ENCODE results near the gene HOXA4. TPM values are rescaled to one million over a fixed set of nuclear protein-coding genes. Genes with fewer than 3 reads are reported as not detected.

Gene HOXA4
- total RNA-seq, 2 experiments from 2014 or later, result not detected

GRCh38 chr7:27141137-27141922 lies 10.8 kb upstream of the HOXA4 start:
- ChIA-PET CTCF (no interaction called here), POLR2A (no interaction called here)
- no peak for DNase-seq
- H3K27me3 Mint-ChIP-seq (ENCODE audit: low read depth), result peaks cover 25% of the 10 kb centered on the region
- H3K9me3 Mint-ChIP-seq (ENCODE audit: insufficient read depth), result no peaks in the 10 kb centered on the region
- peaks cover 2% of the 10 kb centered on the region for H3K4me1 Mint-ChIP-seq (ENCODE audit: low read depth)
- ATAC-seq, result no peak
- H3K36me3 Mint-ChIP-seq (ENCODE audit: low read depth), result no peaks in the 10 kb centered on the region
- H3K4me3 Mint-ChIP-seq, result no peak overlapping the region
- H3K27ac Mint-ChIP-seq, result no peak overlapping the region

GRCh38 chr7:27140126-27140857 lies 9.7 kb upstream of the HOXA4 start:
- POLR2A ChIA-PET, result no interaction called here
- H3K27me3 Mint-ChIP-seq (ENCODE audit: low read depth), result peaks cover 30% of the 10 kb centered on the region
- H3K9me3 Mint-ChIP-seq (ENCODE audit: insufficient read depth), result no peaks in the 10 kb centered on the region
- no peaks in the 10 kb centered on the region for H3K36me3 Mint-ChIP-seq (ENCODE audit: low read depth)
- CTCF ChIA-PET, result no interaction called here
- H3K4me1 Mint-ChIP-seq (ENCODE audit: low read depth), result peaks cover 4% of the 10 kb centered on the region
- ATAC-seq (no peak), DNase-seq (no peak)
- H3K4me3 Mint-ChIP-seq, result no peak overlapping the region
- H3K27ac Mint-ChIP-seq, result no peak overlapping the region

GRCh38 chr7:27139334-27140125 lies 9.0 kb upstream of the HOXA4 start:
- DNase-seq (no peak), ATAC-seq (no peak)
- Mint-ChIP-seq H3K27me3 (ENCODE audit: low read depth) (peaks cover 34% of the 10 kb centered on the region), H3K4me1 (ENCODE audit: low read depth) (peaks cover 12% of the 10 kb centered on the region), H3K4me3 (no peak overlapping the region), H3K9me3 (ENCODE audit: insufficient read depth) (no peaks in the 10 kb centered on the region), H3K36me3 (ENCODE audit: low read depth) (no peaks in the 10 kb centered on the region), H3K27ac (no peak overlapping the region)
- ChIA-PET CTCF (no interaction called here), POLR2A (no interaction called here)

GRCh38 chr7:27138985-27139333 lies 8.4 kb upstream of the HOXA4 start:
- POLR2A ChIA-PET, result no interaction called here
- Mint-ChIP-seq H3K4me1 (ENCODE audit: low read depth) (peaks cover 17% of the 10 kb centered on the region), H3K27ac (no peak overlapping the region), H3K27me3 (ENCODE audit: low read depth) (peaks cover 38% of the 10 kb centered on the region), H3K9me3 (ENCODE audit: insufficient read depth) (no peaks in the 10 kb centered on the region), H3K36me3 (ENCODE audit: low read depth) (no peaks in the 10 kb centered on the region), H3K4me3 (no peak overlapping the region)
- CTCF ChIA-PET, result no interaction called here
- ATAC-seq (no peak), DNase-seq (no peak)

- Mint-ChIP-seq H3K9me3 (ENCODE audit: insufficient read depth) (no peaks in the 10 kb centered on the region), H3K27ac (no peak overlapping the region), H3K4me1 (ENCODE audit: low read depth) (peaks cover 20% of the 10 kb centered on the region), H3K27me3 (ENCODE audit: low read depth) (peaks cover 41% of the 10 kb centered on the region), H3K36me3 (ENCODE audit: low read depth) (no peaks in the 10 kb centered on the region), H3K4me3 (no peak overlapping the region)
- ChIA-PET POLR2A (no interaction called here), CTCF (no interaction called here)
- ATAC-seq (no peak), DNase-seq (no peak)
Measured at GRCh38 chr7:27138472-27138871, 7.9 kb upstream of the HOXA4 start.

GRCh38 chr7:27137640-27138315 lies 7.2 kb upstream of the HOXA4 start:
- Mint-ChIP-seq H3K27ac (no peak overlapping the region), H3K27me3 (ENCODE audit: low read depth) (peaks cover 46% of the 10 kb centered on the region), H3K4me3 (no peak overlapping the region), H3K4me1 (ENCODE audit: low read depth) (peaks cover 20% of the 10 kb centered on the region), H3K36me3 (ENCODE audit: low read depth) (no peaks in the 10 kb centered on the region), H3K9me3 (ENCODE audit: insufficient read depth) (no peaks in the 10 kb centered on the region)
- no peak for ATAC-seq
- DNase-seq, result no peak
- ChIA-PET CTCF (no interaction called here), POLR2A (no interaction called here)

- no peak for ATAC-seq
- Mint-ChIP-seq H3K36me3 (ENCODE audit: low read depth) (no peaks in the 10 kb centered on the region), H3K27ac (no peak overlapping the region), H3K9me3 (ENCODE audit: insufficient read depth) (no peaks in the 10 kb centered on the region), H3K27me3 (ENCODE audit: low read depth) (peaks cover 47% of the 10 kb centered on the region), H3K4me3 (no peak overlapping the region), H3K4me1 (ENCODE audit: low read depth) (peaks cover 20% of the 10 kb centered on the region)
- DNase-seq, result no peak
- ChIA-PET CTCF (interaction anchor here (1.4 kb wide), 1 partner anchor 16 kb away, joined by 5 read pairs; no protein-coding TSS in a partner anchor), POLR2A (no interaction called here)
Measured at GRCh38 chr7:27134392-27134791, 3.8 kb upstream of the HOXA4 start.

- POLR2A ChIA-PET, result no interaction called here
- CTCF ChIA-PET, result interaction anchor here (1.4 kb wide), 1 partner anchor 16 kb away, joined by 5 read pairs; no protein-coding TSS in a partner anchor
- Mint-ChIP-seq H3K27ac (no peak overlapping the region), H3K4me3 (no peak overlapping the region), H3K27me3 (ENCODE audit: low read depth) (peaks cover 48% of the 10 kb centered on the region), H3K36me3 (ENCODE audit: low read depth) (no peaks in the 10 kb centered on the region), H3K9me3 (ENCODE audit: insufficient read depth) (no peaks in the 10 kb centered on the region), H3K4me1 (ENCODE audit: low read depth) (peaks cover 20% of the 10 kb centered on the region)
- no peak for DNase-seq
- no peak for ATAC-seq
Measured at GRCh38 chr7:27133409-27134231, 3.1 kb upstream of the HOXA4 start.

GRCh38 chr7:27132978-27133377 lies 2.4 kb upstream of the HOXA4 start:
- no peaks in the 10 kb centered on the region for H3K36me3 Mint-ChIP-seq (ENCODE audit: low read depth)
- CTCF ChIA-PET, result no interaction called here
- peaks cover 48% of the 10 kb centered on the region for H3K27me3 Mint-ChIP-seq (ENCODE audit: low read depth)

GRCh38 chr7:27132214-27132613 lies 1.7 kb upstream of the HOXA4 start:
- peaks cover 19% of the 10 kb centered on the region for H3K4me1 Mint-ChIP-seq (ENCODE audit: low read depth)
- H3K36me3 Mint-ChIP-seq (ENCODE audit: low read depth), result no peaks in the 10 kb centered on the region
- DNase-seq (no peak), ATAC-seq (no peak)
- H3K4me3 Mint-ChIP-seq, result no peak overlapping the region
- H3K27ac Mint-ChIP-seq, result no peak overlapping the region
- ChIA-PET CTCF (interaction anchor here (2.1 kb wide), 1 partner anchor 19 kb away, joined by 6 read pairs; no protein-coding TSS in a partner anchor), POLR2A (no interaction called here)
- peaks cover 50% of the 10 kb centered on the region for H3K27me3 Mint-ChIP-seq (ENCODE audit: low read depth)
- H3K9me3 Mint-ChIP-seq (ENCODE audit: insufficient read depth), result no peaks in the 10 kb centered on the region

More at GRCh38 chr7:27132978-27133377, 2.4 kb upstream of the HOXA4 start:
- Mint-ChIP-seq H3K9me3 (ENCODE audit: insufficient read depth) (no peaks in the 10 kb centered on the region), H3K27ac (no peak overlapping the region), H3K4me3 (no peak overlapping the region), H3K4me1 (ENCODE audit: low read depth) (peaks cover 20% of the 10 kb centered on the region)
- DNase-seq (no peak), ATAC-seq (no peak)
- POLR2A ChIA-PET, result no interaction called here

GRCh38 chr7:27131390-27131819 lies 848 bp upstream of the HOXA4 start:
- no peak overlapping the region for H3K27ac Mint-ChIP-seq
- H3K9me3 Mint-ChIP-seq (ENCODE audit: insufficient read depth), result no peaks in the 10 kb centered on the region
- peaks cover 53% of the 10 kb centered on the region for H3K27me3 Mint-ChIP-seq (ENCODE audit: low read depth)
- CTCF ChIA-PET, result interaction anchor here (1.4 to 2.1 kb wide), 2 partner anchors 12 to 20 kb away, joined by 3 to 6 read pairs; partner anchors contain the start of gene HOXA5
- POLR2A ChIA-PET, result no interaction called here
- ATAC-seq (no peak), DNase-seq (no peak)
- H3K36me3 Mint-ChIP-seq (ENCODE audit: low read depth), result no peaks in the 10 kb centered on the region
- peak overlapping the region; percentile 57 for H3K4me3 Mint-ChIP-seq
- peaks cover 18% of the 10 kb centered on the region for H3K4me1 Mint-ChIP-seq (ENCODE audit: low read depth)
